Osteoblast (primary cell): ENCODE data around the gene CD79A. TPM values are rescaled to one million over a fixed set of nuclear protein-coding genes. Genes with fewer than 3 reads are reported as not detected.

Experiments used
- DNase-seq: peaks from one replicate; pipeline ENCODE4 v3.0.0; 2011; ENCODE audit warnings: low spot score, mixed read lengths; ENCODE audit not compliant: insufficient read length; ENCODE audit errors: missing footprints
- H2AFZ ChIP-seq: 2 replicates; pipeline ENCODE4 v1.6.0; 2011; ENCODE audit warnings: mild to moderate bottlenecking, low read length
- H3K27ac ChIP-seq: 2 replicates; pipeline ENCODE4 v1.5.1; 2011; ENCODE audit warnings: mild to moderate bottlenecking, low read depth, low read length, moderate library complexity
- H3K27me3 ChIP-seq: 2 replicates; pipeline ENCODE4 v1.6.0; 2012; ENCODE audit warnings: mild to moderate bottlenecking, control low read depth, inconsistent platforms, low read length, moderate library complexity; ENCODE audit not compliant: insufficient read depth
- H3K36me3 ChIP-seq: 2 replicates; pipeline ENCODE4 v1.5.1; 2011; ENCODE audit warnings: mild to moderate bottlenecking, low read length, control low read depth, moderate library complexity; ENCODE audit not compliant: insufficient read depth
- H3K4me1 ChIP-seq: 2 replicates; pipeline ENCODE4 v1.5.1; 2011; ENCODE audit warnings: mild to moderate bottlenecking, low read length, control low read depth, moderate library complexity; ENCODE audit not compliant: insufficient read depth
- H3K4me2 ChIP-seq: 2 replicates; pipeline ENCODE4 v1.6.0; 2011; ENCODE audit warnings: mild to moderate bottlenecking, low read length; ENCODE audit not compliant: insufficient read depth
- H3K4me3 ChIP-seq: fragments of 200-600 bp; sonication (generic); 3 replicates; pipeline ENCODE4 v1.5.1; 2012; ENCODE audit warnings: mild to moderate bottlenecking, low read length, inconsistent platforms; ENCODE audit not compliant: insufficient read depth
- H3K79me2 ChIP-seq: 2 replicates; pipeline ENCODE4 v1.6.0; 2012; ENCODE audit warnings: mild to moderate bottlenecking, low read length, control low read depth, inconsistent platforms; ENCODE audit not compliant: insufficient read depth
- H3K9me3 ChIP-seq: 2 replicates; pipeline ENCODE4 v1.5.1; 2011; ENCODE audit warnings: low read depth, low read length, control low read depth
- H4K20me1 ChIP-seq: 2 replicates; pipeline ENCODE4 v1.6.0; 2012; ENCODE audit warnings: mild to moderate bottlenecking, low read length, control low read depth; ENCODE audit not compliant: insufficient read depth
- total RNA-seq: library from RNA; depleted of rRNA; stranded (reverse); fragments of >200 nt; gene quantifications from 2 replicates; pipeline ENCODE4 v1.2.3, GENCODE V29; 2012
- TF ChIP-seq, protein P1 (sequence below): IDR thresholded peaks from 2 replicates; pipeline ENCODE4 v1.5.1; 2011; ENCODE audit warnings: mild to moderate bottlenecking, low read depth, low read length, moderate library complexity; ENCODE audit errors: extremely low read depth

CD79A gene
- total RNA-seq, 1 donor = 0.36 TPM

DNA sequence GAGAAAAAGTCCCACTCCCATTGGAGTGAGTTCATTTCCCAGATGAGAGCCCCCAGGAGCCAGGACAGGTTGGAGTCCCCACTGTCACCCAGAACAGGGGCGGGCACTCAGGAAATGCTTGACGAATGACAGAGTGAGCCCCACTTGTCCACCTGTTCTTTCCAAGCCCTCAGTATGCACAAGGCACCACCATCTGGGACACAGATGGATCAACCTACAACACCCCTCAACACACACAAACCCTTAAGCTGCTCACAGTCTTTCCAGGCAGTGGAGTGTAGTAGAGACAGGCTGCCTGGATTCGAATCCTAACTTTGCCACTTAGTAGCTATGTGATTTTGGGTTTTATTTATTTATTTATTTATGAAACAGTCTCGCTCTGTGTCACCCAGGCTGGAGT is 13.9 kb downstream of the CD79A start:
- H3K79me2 ChIP-seq = peaks cover 25% of the 10 kb centered on the region
- peaks cover 41% of the 10 kb centered on the region for H4K20me1 ChIP-seq
- no peaks in the 10 kb centered on the region for H3K27me3 ChIP-seq
- no peak overlapping the region for H3K4me2 ChIP-seq
- no peaks in the 10 kb centered on the region for H3K9me3 ChIP-seq
- H3K4me3 ChIP-seq = no peak overlapping the region
- peaks cover 12% of the 10 kb centered on the region for H3K4me1 ChIP-seq
- TF ChIP-seq, protein P1, sequence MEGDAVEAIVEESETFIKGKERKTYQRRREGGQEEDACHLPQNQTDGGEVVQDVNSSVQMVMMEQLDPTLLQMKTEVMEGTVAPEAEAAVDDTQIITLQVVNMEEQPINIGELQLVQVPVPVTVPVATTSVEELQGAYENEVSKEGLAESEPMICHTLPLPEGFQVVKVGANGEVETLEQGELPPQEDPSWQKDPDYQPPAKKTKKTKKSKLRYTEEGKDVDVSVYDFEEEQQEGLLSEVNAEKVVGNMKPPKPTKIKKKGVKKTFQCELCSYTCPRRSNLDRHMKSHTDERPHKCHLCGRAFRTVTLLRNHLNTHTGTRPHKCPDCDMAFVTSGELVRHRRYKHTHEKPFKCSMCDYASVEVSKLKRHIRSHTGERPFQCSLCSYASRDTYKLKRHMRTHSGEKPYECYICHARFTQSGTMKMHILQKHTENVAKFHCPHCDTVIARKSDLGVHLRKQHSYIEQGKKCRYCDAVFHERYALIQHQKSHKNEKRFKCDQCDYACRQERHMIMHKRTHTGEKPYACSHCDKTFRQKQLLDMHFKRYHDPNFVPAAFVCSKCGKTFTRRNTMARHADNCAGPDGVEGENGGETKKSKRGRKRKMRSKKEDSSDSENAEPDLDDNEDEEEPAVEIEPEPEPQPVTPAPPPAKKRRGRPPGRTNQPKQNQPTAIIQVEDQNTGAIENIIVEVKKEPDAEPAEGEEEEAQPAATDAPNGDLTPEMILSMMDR = no peak
- no peak overlapping the region for H2AFZ ChIP-seq
- no peak for DNase-seq
- peaks cover 39% of the 10 kb centered on the region for H3K36me3 ChIP-seq
- no peak overlapping the region for H3K27ac ChIP-seq

DNA sequence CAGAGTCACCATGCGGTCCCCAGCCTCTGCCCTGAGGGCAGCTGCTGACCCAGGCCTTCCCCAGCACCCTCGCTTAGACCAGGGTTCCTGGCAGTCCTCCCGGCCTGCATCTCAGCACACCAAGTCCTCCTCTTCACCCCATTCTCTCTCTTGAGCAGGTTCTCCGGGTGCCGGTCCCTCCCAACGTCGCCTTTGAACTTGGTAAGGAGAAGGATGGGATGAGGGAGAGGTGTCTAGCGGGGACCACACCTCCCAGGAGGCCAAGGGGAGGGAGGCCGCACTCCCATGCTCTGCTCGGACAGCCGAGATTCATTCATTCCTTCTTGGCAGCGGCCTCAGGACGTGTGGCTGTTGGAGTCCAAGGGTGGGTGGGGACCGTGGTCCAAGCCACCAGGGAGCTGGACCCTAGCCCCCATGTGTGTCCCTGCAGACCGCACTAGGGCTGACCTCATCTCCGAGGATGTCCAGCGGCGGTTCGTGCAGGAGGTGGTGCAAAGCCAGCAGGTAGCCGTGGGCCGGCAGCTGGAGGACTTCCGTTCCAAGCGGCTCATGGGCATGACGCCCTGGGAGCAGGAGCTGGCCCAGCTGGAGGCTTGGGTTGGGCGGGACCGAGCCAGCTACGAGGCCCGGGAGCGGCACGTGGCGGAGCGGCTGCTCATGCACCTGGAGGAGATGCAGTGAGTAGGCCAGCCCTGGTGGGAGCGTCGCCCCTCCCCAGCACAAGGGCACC is 15.3 kb downstream of the CD79A start:
- no peak overlapping the region for H2AFZ ChIP-seq
- DNase-seq = no peak
- TF ChIP-seq, protein P1 = no peak
- no peaks in the 10 kb centered on the region for H3K27me3 ChIP-seq
- peaks cover 11% of the 10 kb centered on the region for H3K79me2 ChIP-seq
- H3K36me3 ChIP-seq = peaks cover 41% of the 10 kb centered on the region
- no peaks in the 10 kb centered on the region for H3K4me1 ChIP-seq
- H4K20me1 ChIP-seq = peaks cover 29% of the 10 kb centered on the region
- no peak overlapping the region for H3K4me2 ChIP-seq
- H3K27ac ChIP-seq = no peak overlapping the region
- no peaks in the 10 kb centered on the region for H3K9me3 ChIP-seq
- no peak overlapping the region for H3K4me3 ChIP-seq

DNA sequence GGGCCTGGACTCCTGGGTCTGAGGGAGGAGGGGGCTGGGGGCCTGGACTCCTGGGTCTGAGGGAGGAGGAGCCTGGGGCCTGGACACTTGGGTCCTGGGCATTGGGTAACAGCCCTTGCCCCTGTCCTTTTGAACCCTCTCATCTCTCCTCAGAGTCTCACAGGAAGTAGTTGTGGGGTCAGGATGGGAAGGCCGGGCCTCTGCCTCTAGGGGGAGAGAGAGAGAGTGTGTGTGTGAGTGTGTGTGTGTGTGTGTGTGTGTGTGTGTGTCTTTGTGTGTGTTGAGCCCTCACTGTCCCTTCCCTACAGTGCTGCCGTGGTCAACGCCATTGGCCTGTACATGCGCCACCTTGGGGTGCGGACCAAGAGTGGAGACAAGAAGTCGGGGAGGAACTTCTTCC is 16.8 kb downstream of the CD79A start:
- peaks cover 54% of the 10 kb centered on the region for H3K36me3 ChIP-seq
- H3K79me2 ChIP-seq = peaks cover 7% of the 10 kb centered on the region
- no peak overlapping the region for H3K4me3 ChIP-seq
- TF ChIP-seq, protein P1 = peak; percentile 9
- no peaks in the 10 kb centered on the region for H3K9me3 ChIP-seq
- DNase-seq = peak; percentile 68
- no peak overlapping the region for H2AFZ ChIP-seq
- no peaks in the 10 kb centered on the region for H3K27me3 ChIP-seq
- H3K27ac ChIP-seq = no peak overlapping the region
- H3K4me1 ChIP-seq = no peaks in the 10 kb centered on the region
- peaks cover 26% of the 10 kb centered on the region for H4K20me1 ChIP-seq
- H3K4me2 ChIP-seq = no peak overlapping the region

DNA sequence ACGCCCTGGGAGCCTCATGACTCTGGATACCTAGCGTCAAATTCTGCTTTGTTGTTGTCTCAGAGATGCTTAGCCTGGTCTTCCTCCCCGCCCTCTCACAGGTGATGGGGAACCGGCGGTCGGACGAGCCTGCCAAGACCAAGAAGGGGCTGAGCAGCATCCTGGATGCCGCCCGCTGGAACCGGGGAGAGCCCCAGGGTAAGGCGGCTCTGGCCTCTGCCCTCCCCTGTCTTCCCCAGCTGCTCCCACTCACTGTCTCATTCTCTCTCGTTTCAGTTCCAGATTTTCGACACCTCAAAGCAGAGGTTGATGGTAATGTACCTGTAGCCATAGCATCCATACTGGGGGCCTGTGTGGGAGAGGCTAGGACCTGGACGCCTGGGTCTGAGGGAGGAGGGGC is 17.3 kb downstream of the CD79A start:
- Histone ChIP-seq H3K27me3 (no peaks in the 10 kb centered on the region), H3K79me2 (peaks cover 5% of the 10 kb centered on the region), H3K4me3 (no peak overlapping the region), H3K36me3 (peaks cover 53% of the 10 kb centered on the region), H3K4me2 (no peak overlapping the region), H3K27ac (no peak overlapping the region), H4K20me1 (peaks cover 21% of the 10 kb centered on the region), H3K9me3 (no peaks in the 10 kb centered on the region), H3K4me1 (no peaks in the 10 kb centered on the region), H2AFZ (no peak overlapping the region)
- TF ChIP-seq, protein P1 = no peak
- no peak for DNase-seq
